HEK293 (cell line): Measurements from ENCODE around the gene RBM19.

ENCODE experiments used
- CTCF ChIA-PET: fragments of 350-600 bp; formaldehyde crosslinking; extraction: SDS; loops from one replicate; lab custom pipeline; 2021; ENCODE audit warnings: antibody characterized with exemption; lab: Yijun Ruan, JAX
- POLR2A ChIA-PET: fragments of 300-600 bp; formaldehyde crosslinking; extraction: SDS; loops from one replicate; lab custom pipeline; 2020; ENCODE audit warnings: antibody characterized with exemption, inconsistent platforms; lab: Yijun Ruan, JAX
- H3K27ac ChIP-seq: fragments of 200-500 bp; sonication (Bioruptor generic); 2 replicates; pipeline ENCODE4 v1.5.1; 2014; ENCODE audit warnings: low read depth, low read length, control low read depth, inconsistent platforms; ENCODE audit errors: extremely low read depth
- H3K36me3 ChIP-seq, 2 experiments: fragments of 200-500 bp in 1 of 2; sonication (Bioruptor generic) in 1 of 2; 1 replicate in 1 of 2; 2 replicates in 1 of 2; pipeline ENCODE4 v1.5.1; 2014 to 2017; ENCODE audit warnings: inconsistent platforms in 2 of 2, low read length in 2 of 2; ENCODE audit not compliant: control insufficient read depth in 2 of 2, insufficient read depth in 1 of 2
- H3K4me1 ChIP-seq: fragments of 200-500 bp; sonication (Bioruptor generic); 2 replicates; pipeline ENCODE4 v1.5.1; 2014; ENCODE audit warnings: mild to moderate bottlenecking, low read length, inconsistent platforms; ENCODE audit not compliant: control insufficient read depth, insufficient read depth
- H3K4me3 ChIP-seq: 2 replicates; pipeline ENCODE4 v1.5.1; 2011; ENCODE audit warnings: low read depth, mild to moderate bottlenecking, control low read depth, low read length, moderate library complexity
- H3K9me3 ChIP-seq: fragments of 200-500 bp; sonication (Bioruptor generic); 2 replicates; pipeline ENCODE4 v1.5.1; 2014; ENCODE audit warnings: low read depth, low read length, inconsistent platforms; ENCODE audit not compliant: control insufficient read depth, insufficient read depth
- IKZF3 ChIP-seq: fragments of 450-650 bp; IDR thresholded peaks from 2 replicates; pipeline ENCODE4 v1.5.0; 2018; ENCODE audit warnings: missing biosample characterization, mild to moderate bottlenecking, missing genetic modification characterization, moderate library complexity
- KLF1 ChIP-seq: fragments of 450-650 bp; formaldehyde crosslinking; IDR thresholded peaks from 2 replicates; pipeline ENCODE4 v1.5.1; 2016; ENCODE audit warnings: missing biosample characterization, missing genetic modification characterization
- KLF9 ChIP-seq: fragments of 450-650 bp; formaldehyde crosslinking; IDR thresholded peaks from 2 replicates; pipeline ENCODE4 v1.5.1; 2016; ENCODE audit warnings: missing biosample characterization, missing genetic modification characterization, low read depth
- OVOL3 ChIP-seq: fragments of 450-650 bp; formaldehyde crosslinking; IDR thresholded peaks from 2 replicates; pipeline ENCODE4 v1.5.1; 2016; ENCODE audit warnings: missing biosample characterization, missing genetic modification characterization
- PRDM10 ChIP-seq: fragments of 450-650 bp; formaldehyde crosslinking; IDR thresholded peaks from 2 replicates; pipeline ENCODE4 v1.5.1; 2016; ENCODE audit warnings: missing biosample characterization, missing genetic modification characterization
- RBAK ChIP-seq: fragments of 450-650 bp; formaldehyde crosslinking; IDR thresholded peaks from 2 replicates; pipeline ENCODE4 v1.5.1; 2016; ENCODE audit warnings: missing biosample characterization, missing genetic modification characterization
- SCRT1 ChIP-seq: fragments of 450-650 bp; formaldehyde crosslinking; IDR thresholded peaks from 2 replicates; pipeline ENCODE4 v1.5.1; 2016; ENCODE audit warnings: missing biosample characterization, missing genetic modification characterization, borderline replicate concordance
- SP3 ChIP-seq: fragments of 450-650 bp; formaldehyde crosslinking; IDR thresholded peaks from 2 replicates; pipeline ENCODE4 v1.5.1; 2016; ENCODE audit warnings: missing biosample characterization, missing genetic modification characterization
- ZBTB44 ChIP-seq: fragments of 450-650 bp; IDR thresholded peaks from 2 replicates; pipeline ENCODE4 v1.5.1; 2018; ENCODE audit warnings: missing biosample characterization, mild to moderate bottlenecking, missing genetic modification characterization
- ZNF10 ChIP-seq: fragments of 450-650 bp; formaldehyde crosslinking; IDR thresholded peaks from 2 replicates; pipeline ENCODE4 v1.5.1; 2017; ENCODE audit warnings: missing biosample characterization, missing genetic modification characterization
- ZNF157 ChIP-seq: fragments of 450-650 bp; formaldehyde crosslinking; IDR thresholded peaks from 2 replicates; pipeline ENCODE4 v1.5.1; 2016; ENCODE audit warnings: missing biosample characterization, missing genetic modification characterization
- ZNF362 ChIP-seq: fragments of 450-650 bp; formaldehyde crosslinking; IDR thresholded peaks from 2 replicates; pipeline ENCODE4 v1.5.1; 2016; ENCODE audit warnings: missing biosample characterization, missing genetic modification characterization
- ZNF48 ChIP-seq: fragments of 450-650 bp; formaldehyde crosslinking; IDR thresholded peaks from 2 replicates; pipeline ENCODE4 v1.5.1; 2016; ENCODE audit warnings: missing biosample characterization, missing genetic modification characterization
- ZNF510 ChIP-seq: fragments of 450-650 bp; formaldehyde crosslinking; IDR thresholded peaks from 2 replicates; pipeline ENCODE4 v1.5.1; 2018; ENCODE audit warnings: mild to moderate bottlenecking, missing genetic modification characterization, missing biosample characterization; ENCODE audit not compliant: insufficient replicate concordance
- ZNF529 ChIP-seq: fragments of 450-650 bp; formaldehyde crosslinking; IDR thresholded peaks from 2 replicates; pipeline ENCODE4 v1.5.1; 2017; ENCODE audit warnings: missing genetic modification characterization, missing biosample characterization; ENCODE audit not compliant: insufficient replicate concordance
- ZNF610 ChIP-seq: fragments of 450-650 bp; formaldehyde crosslinking; IDR thresholded peaks from 2 replicates; pipeline ENCODE4 v1.5.1; 2016; ENCODE audit warnings: missing biosample characterization, missing genetic modification characterization, borderline replicate concordance
- ZNF629 ChIP-seq: fragments of 450-650 bp; formaldehyde crosslinking; IDR thresholded peaks from 2 replicates; pipeline ENCODE4 v1.5.1; 2017; ENCODE audit warnings: missing biosample characterization, missing genetic modification characterization
- ZNF639 ChIP-seq: fragments of 450-650 bp; formaldehyde crosslinking; IDR thresholded peaks from 2 replicates; pipeline ENCODE4 v1.5.1; 2016; ENCODE audit warnings: missing biosample characterization, missing genetic modification characterization
- ZNF677 ChIP-seq: fragments of 450-650 bp; IDR thresholded peaks from 2 replicates; pipeline ENCODE4 v1.5.0; 2018; ENCODE audit warnings: missing biosample characterization, mild to moderate bottlenecking, missing genetic modification characterization, moderate library complexity
- ZNF837 ChIP-seq: fragments of 450-650 bp; formaldehyde crosslinking; IDR thresholded peaks from 2 replicates; pipeline ENCODE4 v1.5.1; 2016; ENCODE audit warnings: missing biosample characterization, missing genetic modification characterization
- ZSCAN5A ChIP-seq: fragments of 450-650 bp; formaldehyde crosslinking; IDR thresholded peaks from 2 replicates; pipeline ENCODE4 v1.5.1; 2016; ENCODE audit warnings: missing biosample characterization, missing genetic modification characterization

RBM19 gene

GRCh38 chr12:114006482-114007425 is 40.6 kb upstream of the RBM19 start (continued):
- TF ChIP-seq ZNF362 (tag by site-specific recombination) (no peak), ZNF157 (tag by site-specific recombination) (no peak), KLF9 (no peak), ZSCAN5A (tag by site-specific recombination) (no peak)

- Histone ChIP-seq H3K27ac (no peak overlapping the region), H3K4me3 (no peak overlapping the region), H3K9me3 (no peaks in the 10 kb centered on the region), H3K36me3 (no peaks in the 10 kb centered on the region), H3K4me1 (no peaks in the 10 kb centered on the region)
- no peak for TF ChIP-seq ZNF639 (tag by site-specific recombination)
- TF ChIP-seq IKZF3 (tag by site-specific recombination): no peak
- TF ChIP-seq PRDM10: no peak
- no peak for TF ChIP-seq ZNF529 (tag by site-specific recombination)
- TF ChIP-seq ZNF629: no peak
- TF ChIP-seq ZNF48 (tag by site-specific recombination): no peak
- ChIA-PET CTCF (no interaction called here), POLR2A (interaction anchor here (0.6 kb wide), 1 partner anchor 315 kb away, joined by 5 read pairs; no protein-coding TSS in a partner anchor)
Measured at GRCh38 chr12:114004402-114004801, 38.3 kb upstream of the RBM19 start.

- no peak overlapping the region for H3K27ac ChIP-seq
- ChIA-PET POLR2A (no interaction called here), CTCF (no interaction called here)
- H3K9me3 ChIP-seq: no peaks in the 10 kb centered on the region
- no peaks in the 10 kb centered on the region for H3K36me3 ChIP-seq
- no peaks in the 10 kb centered on the region for H3K4me1 ChIP-seq
- H3K4me3 ChIP-seq: no peak overlapping the region
- no peak for TF ChIP-seq ZNF677 (tag by site-specific recombination)
- no peak for TF ChIP-seq RBAK (tag by site-specific recombination)
- no peak for TF ChIP-seq ZNF610
- TF ChIP-seq SCRT1: no peak
- TF ChIP-seq ZNF837 (tag by site-specific recombination): no peak
- no peak for TF ChIP-seq ZBTB44
- TF ChIP-seq ZNF510 (tag by site-specific recombination): no peak
- no peak for TF ChIP-seq SP3 (tag by site-specific recombination)
- no peak for TF ChIP-seq OVOL3 (tag by site-specific recombination)
- TF ChIP-seq KLF1 (tag by site-specific recombination): no peak
- TF ChIP-seq ZNF10 (tag by site-specific recombination): no peak
Measured at GRCh38 chr12:114003286-114003685, 37.2 kb upstream of the RBM19 start.
